SKM-1 treated with dmso at 0.1 percent for 144 hours (cell line): ENCODE results near the gene KRTAP20-1.

Source experiments
- DNase-seq: peaks from one replicate; lab custom pipeline; 2025; ENCODE audit not compliant: unreplicated experiment; lab: John Stamatoyannopoulos, UW

KRTAP20-1 gene, protein sequence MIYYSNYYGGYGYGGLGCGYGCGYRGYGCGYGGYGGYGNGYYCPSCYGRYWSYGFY

GRCh38 chr21:30616125-30616524 lies at the start of gene KRTAP20-1:
Gene KRTAP20-1, plus strand, starts transcription at chr21:30616425. Its CDS starts 30 bp downstream, at chr21:30616455.
- DNase-seq, result no peak

GRCh38 chr21:30567617-30568016 lies 48.6 kb upstream of the KRTAP20-1 start:
- DNase-seq, result no peak

GRCh38 chr21:30577766-30578165 lies 38.5 kb upstream of the KRTAP20-1 start:
- DNase-seq, result no peak

DNA sequence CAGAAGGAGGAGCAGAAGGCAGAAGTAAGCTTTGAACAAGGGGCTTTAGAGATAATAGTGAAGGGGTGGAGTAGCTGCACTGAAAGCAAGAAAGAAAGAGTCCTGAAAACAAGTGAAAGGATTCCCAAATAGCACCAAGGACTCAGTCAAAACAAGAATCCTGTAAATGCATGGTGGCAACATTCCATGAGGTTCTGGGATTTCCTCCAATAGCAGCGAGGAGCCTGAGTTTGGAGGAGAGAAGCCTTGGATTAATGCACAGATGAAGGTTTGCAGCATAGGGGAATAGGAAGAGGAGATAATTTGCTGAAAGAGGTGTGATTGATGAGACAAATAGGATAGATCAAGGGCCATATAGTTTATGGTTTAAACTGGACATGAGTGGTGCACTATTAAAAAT lies 36.9 kb upstream of the KRTAP20-1 start:
- DNase-seq, result no peak

GRCh38 chr21:30580132-30580531 lies 36.1 kb upstream of the KRTAP20-1 start:
- DNase-seq, result no peak

DNA sequence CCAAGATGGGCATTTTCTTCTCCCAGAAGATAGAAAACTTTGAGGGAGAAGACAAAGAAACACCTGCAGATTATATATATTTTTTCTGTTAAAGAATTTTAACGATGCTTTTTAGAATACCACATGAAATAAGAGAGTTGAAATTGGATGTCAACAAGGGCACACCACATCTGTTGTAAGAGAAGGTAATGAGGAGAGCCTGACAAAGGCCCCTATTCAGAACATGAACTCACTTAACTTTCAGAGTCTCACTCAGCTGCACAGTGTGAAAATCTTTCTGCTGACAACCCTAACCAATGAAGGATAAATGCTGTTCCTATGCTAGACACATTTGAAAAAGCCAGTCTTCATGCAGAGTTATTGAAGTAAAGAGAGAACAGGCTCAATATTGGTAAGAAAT lies 33.4 kb upstream of the KRTAP20-1 start:
- no peak for DNase-seq

GRCh38 chr21:30590297-30590696 lies 25.9 kb upstream of the KRTAP20-1 start, which contains the start of gene KRTAP22-2:
Gene KRTAP22-2, minus strand, starts transcription at chr21:30590397.
- no peak for DNase-seq

GRCh38 chr21:30592140-30592539 lies 24.1 kb upstream of the KRTAP20-1 start, which contains the start of gene KRTAP6-3:
Gene KRTAP6-3, plus strand, starts transcription at chr21:30592440. Its CDS starts 6 bp downstream, at chr21:30592446.
- no peak for DNase-seq

- DNase-seq, result no peak
These were observed 17.4 kb upstream of the KRTAP20-1 start, which contains the start of gene KRTAP6-2 for GRCh38 chr21:30598802-30599201. Gene KRTAP6-2, minus strand, starts transcription at chr21:30598902. Its CDS starts 28 bp downstream, at chr21:30598874.

DNA sequence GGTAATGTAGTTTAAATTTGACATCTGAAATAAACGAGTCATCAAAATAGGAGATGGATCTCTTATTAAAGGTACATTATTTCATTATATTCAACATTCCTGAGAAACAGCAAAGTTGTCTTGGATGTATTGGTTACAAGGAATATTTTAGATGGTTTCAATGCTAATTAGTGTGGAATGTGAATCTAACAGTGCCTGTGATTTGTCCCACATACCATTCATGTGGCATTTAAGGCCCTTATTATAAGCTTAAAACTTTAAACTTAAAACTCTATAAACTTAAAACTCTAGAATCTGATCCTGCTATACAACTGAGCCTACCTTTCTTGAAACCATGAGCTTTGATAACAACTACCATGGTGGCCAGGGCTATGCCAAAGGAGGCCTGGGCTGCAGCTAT lies 15.4 kb upstream of the KRTAP20-1 start, which contains the start of gene KRTAP22-1:
Gene KRTAP22-1, plus strand, starts transcription at position 301 of the 400 bp plus-strand sequence.
- DNase-seq, result no peak

GRCh38 chr21:30605968-30606367 lies 10.3 kb upstream of the KRTAP20-1 start:
- DNase-seq, result no peak

- no peak for DNase-seq
These were observed 4.1 kb upstream of the KRTAP20-1 start for GRCh38 chr21:30612132-30612531.

- no peak for DNase-seq
These were observed 2.4 kb upstream of the KRTAP20-1 start, which contains the start of gene KRTAP6-1 for GRCh38 chr21:30613836-30614235. Gene KRTAP6-1, minus strand, starts transcription at chr21:30613930. Its CDS starts 26 bp downstream, at chr21:30613904.

DNA sequence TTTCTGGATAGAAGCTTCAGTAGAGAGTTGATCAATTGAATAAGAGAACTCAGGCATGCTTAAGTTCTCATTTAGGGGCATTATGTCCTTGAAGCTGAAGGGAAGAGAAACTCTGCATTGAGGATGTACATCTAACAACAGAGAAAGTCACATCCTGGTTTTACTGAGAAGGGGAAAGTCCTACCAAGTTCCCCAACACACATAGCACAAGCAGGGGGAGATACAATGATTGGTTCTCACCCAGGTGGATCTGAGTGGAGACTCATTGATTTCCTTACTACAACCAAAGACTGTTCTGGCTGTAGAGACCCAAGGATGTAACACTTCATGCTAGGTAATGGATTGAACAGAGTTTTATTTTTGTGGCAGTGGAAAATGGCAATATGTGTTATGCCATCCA lies 1.0 kb upstream of the KRTAP20-1 start:
- DNase-seq, result no peak

- DNase-seq, result no peak
These were observed 3.9 kb downstream of the KRTAP20-1 start for GRCh38 chr21:30620080-30620479.

DNA sequence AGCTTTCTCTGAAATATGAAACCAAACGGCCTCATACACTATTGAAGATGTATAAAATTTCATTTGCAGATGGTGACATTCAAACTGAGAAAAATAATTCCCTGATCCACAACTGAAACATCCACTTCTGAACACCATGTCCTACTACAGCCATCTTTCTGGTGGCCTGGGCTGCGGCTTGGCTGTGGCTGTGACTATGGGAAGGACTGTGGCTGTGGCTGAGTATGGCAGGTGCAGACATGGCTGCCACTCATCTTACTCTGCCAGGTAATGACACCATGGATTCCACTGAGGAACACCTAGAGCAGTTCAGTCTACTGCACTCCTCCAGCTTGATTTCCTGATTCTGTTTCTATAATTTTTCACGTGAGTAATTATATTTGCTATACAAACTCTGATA lies 4.3 kb downstream of the KRTAP20-1 start, which contains the start of gene KRTAP20-4:
Gene KRTAP20-4, plus strand, starts transcription at position 106 of the 400 bp plus-strand sequence.
- no peak for DNase-seq

- DNase-seq, result no peak
These were observed 7.1 kb downstream of the KRTAP20-1 start for GRCh38 chr21:30623362-30623761.

GRCh38 chr21:30625449-30626165 lies 9.4 kb downstream of the KRTAP20-1 start:
- DNase-seq, result no peak

GRCh38 chr21:30628109-30628508 lies 11.9 kb downstream of the KRTAP20-1 start:
- no peak for DNase-seq

GRCh38 chr21:30629200-30629599 lies 13.0 kb downstream of the KRTAP20-1 start:
- no peak for DNase-seq

DNA sequence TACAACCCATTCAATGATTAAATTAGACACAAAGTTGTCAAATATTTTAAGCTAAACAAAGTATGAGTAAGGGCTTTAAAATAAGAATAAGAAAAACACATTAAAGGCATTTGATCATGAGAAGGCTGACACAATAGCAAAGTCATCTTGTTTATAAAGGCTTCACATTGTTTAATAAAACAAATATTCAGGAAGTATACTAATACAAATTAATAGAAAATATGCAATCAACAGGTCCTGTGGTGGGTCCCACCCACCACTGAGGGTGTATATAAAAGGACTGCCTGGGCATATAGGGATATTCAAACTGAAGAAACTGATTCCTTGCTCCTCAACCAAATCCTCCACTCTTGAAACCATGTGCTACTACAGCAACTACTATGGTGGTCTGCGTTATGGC lies 18.7 kb downstream of the KRTAP20-1 start, which contains the start of gene KRTAP20-2:
Gene KRTAP20-2, plus strand, starts transcription at position 301 of the 400 bp plus-strand sequence. Its CDS starts 58 bp downstream, at position 359.
- DNase-seq, result no peak

GRCh38 chr21:30638686-30639085 lies 22.5 kb downstream of the KRTAP20-1 start:
- DNase-seq, result no peak
